Gastroesophageal sphincter (tissue), 3 donors: ENCODE data around the gene NAV2.
"Not testable (repeated sequence)": the region's sequence is repeated elsewhere in the genome, so short reads cannot be mapped to it uniquely, and the experiment has no call there.

ENCODE experiments used
- CTCF ChIP-seq, 4 experiments: fragments of 200-600 bp in 2 of 4; fragments of 450-650 bp in 2 of 4; sonication (generic) in 1 of 4; IDR thresholded peaks; one replicate each; pipeline ENCODE4 v1.5.1; 2017 to 2019; ENCODE audit warnings: antibody characterized with exemption in 4 of 4, mild to moderate bottlenecking in 2 of 4, moderate library complexity in 2 of 4
- POLR2A ChIP-seq, 2 donors: fragments of 450-650 bp; IDR thresholded peaks; one replicate each; pipeline ENCODE4 v1.6.1; 2017; ENCODE audit warnings: antibody characterized with exemption in 2 of 2, mild to moderate bottlenecking in 2 of 2, moderate library complexity in 1 of 2

DNA sequence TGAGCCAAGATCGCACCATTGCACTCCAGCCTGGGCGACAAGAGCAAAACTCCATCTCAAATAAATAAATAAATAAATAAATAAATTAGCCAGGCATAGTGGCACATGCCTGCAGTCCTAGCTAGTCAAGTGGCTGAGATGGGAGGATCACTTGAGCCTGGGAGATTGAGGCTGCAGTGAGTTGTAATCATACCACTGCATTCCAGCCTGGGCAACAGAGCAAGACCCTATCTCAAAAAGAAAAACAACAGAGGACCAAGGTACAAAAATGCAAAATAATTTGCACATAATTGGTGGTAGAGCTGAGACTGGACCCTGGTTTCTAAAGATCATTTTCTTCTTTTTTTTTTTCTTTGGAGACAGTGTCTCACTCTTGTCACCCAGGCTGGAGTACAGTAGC is 294.0 kb downstream of the NAV2 start:
- not testable (repeated sequence) for TF ChIP-seq CTCF, POLR2A (IDR thresholded peaks at IDR 0.05)
